Sigmoid colon (tissue), 4 donors: ENCODE data around the gene NRXN3.

ENCODE experiments used
- EP300 ChIP-seq, 4 donors: sonication (generic); formaldehyde crosslinking; IDR thresholded peaks; one replicate each; pipeline ENCODE4 v1.6.1; 2017; ENCODE audit warnings: antibody characterized with exemption in 4 of 4
- POLR2A ChIP-seq, 2 donors: fragments of 450-650 bp; IDR thresholded peaks; one replicate each; pipeline ENCODE4 v1.6.1; 2016; ENCODE audit warnings: antibody characterized with exemption in 2 of 2, mild to moderate bottlenecking in 2 of 2, moderate library complexity in 2 of 2
- POLR2AphosphoS5 ChIP-seq, 4 donors: sonication (generic); formaldehyde crosslinking; IDR thresholded peaks; one replicate each; pipeline ENCODE4 v1.6.1; 2017; ENCODE audit warnings: antibody characterized with exemption in 4 of 4
- TF ChIP-seq, protein P1 (sequence below), 4 experiments: fragments of 450-650 bp in 3 of 4; fragments of 200-600 bp in 1 of 4; IDR thresholded peaks; one replicate each; pipeline ENCODE4 v1.5.1; 2016 to 2019; ENCODE audit warnings: antibody characterized with exemption in 4 of 4, mild to moderate bottlenecking in 3 of 4, moderate library complexity in 2 of 4

DNA sequence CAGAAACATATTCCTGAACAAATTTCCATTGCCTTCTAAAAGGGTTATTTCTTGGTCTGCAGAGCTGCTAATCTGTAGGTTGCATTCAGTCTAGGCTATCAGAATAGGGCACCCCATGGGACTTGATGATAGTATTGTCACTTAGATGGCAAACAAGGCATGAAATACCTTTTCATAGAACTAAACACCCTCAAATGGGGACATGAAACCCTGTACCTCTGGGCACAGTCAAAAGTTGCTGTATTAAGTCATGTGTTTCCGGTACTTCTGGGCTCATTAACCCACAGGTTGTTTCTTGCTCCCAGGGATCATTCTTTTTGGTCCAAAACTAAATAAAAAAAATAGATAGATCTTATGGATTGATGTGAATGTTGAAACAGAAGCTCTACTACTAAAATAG, 930.4 kb downstream of the NRXN3 start:
- TF ChIP-seq, protein P1, sequence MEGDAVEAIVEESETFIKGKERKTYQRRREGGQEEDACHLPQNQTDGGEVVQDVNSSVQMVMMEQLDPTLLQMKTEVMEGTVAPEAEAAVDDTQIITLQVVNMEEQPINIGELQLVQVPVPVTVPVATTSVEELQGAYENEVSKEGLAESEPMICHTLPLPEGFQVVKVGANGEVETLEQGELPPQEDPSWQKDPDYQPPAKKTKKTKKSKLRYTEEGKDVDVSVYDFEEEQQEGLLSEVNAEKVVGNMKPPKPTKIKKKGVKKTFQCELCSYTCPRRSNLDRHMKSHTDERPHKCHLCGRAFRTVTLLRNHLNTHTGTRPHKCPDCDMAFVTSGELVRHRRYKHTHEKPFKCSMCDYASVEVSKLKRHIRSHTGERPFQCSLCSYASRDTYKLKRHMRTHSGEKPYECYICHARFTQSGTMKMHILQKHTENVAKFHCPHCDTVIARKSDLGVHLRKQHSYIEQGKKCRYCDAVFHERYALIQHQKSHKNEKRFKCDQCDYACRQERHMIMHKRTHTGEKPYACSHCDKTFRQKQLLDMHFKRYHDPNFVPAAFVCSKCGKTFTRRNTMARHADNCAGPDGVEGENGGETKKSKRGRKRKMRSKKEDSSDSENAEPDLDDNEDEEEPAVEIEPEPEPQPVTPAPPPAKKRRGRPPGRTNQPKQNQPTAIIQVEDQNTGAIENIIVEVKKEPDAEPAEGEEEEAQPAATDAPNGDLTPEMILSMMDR (IDR thresholded peaks at IDR 0.05) = no peak
- TF ChIP-seq POLR2A (IDR thresholded peaks at IDR 0.05) (no peak), EP300 (IDR thresholded peaks at IDR 0.05) (no peak), POLR2AphosphoS5 (IDR thresholded peaks at IDR 0.05) (no peak)
